Measurements from ENCODE around the gene ZIK1.

Gene ZIK1

DNA sequence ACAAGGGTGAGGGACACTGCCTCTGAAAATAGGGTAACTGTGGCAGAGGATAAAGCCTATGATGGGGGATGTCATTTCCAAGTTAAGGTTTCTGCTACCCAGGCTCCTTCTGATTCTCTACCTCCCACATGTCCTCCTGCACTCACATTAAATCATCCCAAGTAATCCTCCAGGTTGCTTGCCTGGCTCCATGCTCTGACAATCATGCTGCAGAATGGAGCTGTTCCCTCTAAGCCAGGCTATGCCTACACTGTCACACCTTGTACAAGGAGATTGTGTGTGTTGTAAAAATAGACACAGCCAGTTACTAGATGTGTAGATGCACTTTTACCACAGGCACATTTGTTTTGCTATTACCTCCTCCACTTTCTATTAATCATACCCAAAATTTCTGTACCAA is 13.2 kb upstream of the ZIK1 start:
- peaks cover 97% of the 10 kb centered on the region for H3K9me3 ChIP-seq (ENCODE audit: insufficient read depth, low read depth, low read length)
- H3K27ac ChIP-seq (ENCODE audit: low read length), result no peak overlapping the region
- peaks cover 47% of the 10 kb centered on the region for H3K36me3 ChIP-seq (ENCODE audit: insufficient read depth, low read depth, low read length)
- no peaks in the 10 kb centered on the region for H3K4me1 ChIP-seq (ENCODE audit: insufficient read depth, low read length)
- H3K4me3 ChIP-seq (ENCODE audit: low read length), result no peak overlapping the region
- H3K9ac ChIP-seq (ENCODE audit: low read depth, low read length), result no peak overlapping the region
- H3K27me3 ChIP-seq (ENCODE audit: insufficient read depth, low read length), result no peaks in the 10 kb centered on the region

DNA sequence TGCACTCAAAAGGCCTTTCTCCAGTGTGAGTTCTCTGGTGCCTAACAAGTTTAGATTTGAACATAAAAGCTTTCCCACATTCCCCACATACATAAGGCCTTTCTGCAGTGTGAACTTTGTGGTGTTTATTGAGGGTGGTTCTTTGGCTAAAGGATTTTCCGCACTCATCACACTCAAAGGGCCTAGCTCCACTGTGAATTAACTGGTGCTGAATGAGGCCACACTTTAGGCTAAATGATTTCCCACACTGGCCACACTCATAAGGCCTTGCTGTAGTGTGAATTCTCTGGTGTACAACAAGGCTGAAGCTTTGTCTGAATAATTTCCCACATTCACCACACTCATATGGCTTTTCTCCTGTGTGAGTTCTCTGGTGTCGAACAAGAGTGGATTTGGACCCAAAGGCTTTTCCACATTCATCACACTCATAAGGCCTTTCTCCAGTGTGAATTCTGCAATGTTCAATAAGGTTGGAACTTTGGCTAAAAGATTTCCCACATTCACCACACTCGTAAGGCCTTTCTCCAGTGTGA is 11.5 kb upstream of the ZIK1 start:
- Histone ChIP-seq H3K4me3 (ENCODE audit: low read length) (no peak overlapping the region; the same call in 1 of the 2 replicates), H3K9ac (ENCODE audit: low read depth, low read length) (no peak overlapping the region), H3K4me1 (ENCODE audit: insufficient read depth, low read length) (no peaks in the 10 kb centered on the region), H3K27ac (ENCODE audit: low read length) (no peak overlapping the region), H3K9me3 (ENCODE audit: insufficient read depth, low read depth, low read length) (peaks cover 97% of the 10 kb centered on the region), H3K27me3 (ENCODE audit: insufficient read depth, low read length) (no peaks in the 10 kb centered on the region), H3K36me3 (ENCODE audit: insufficient read depth, low read depth, low read length) (peaks cover 60% of the 10 kb centered on the region)

DNA sequence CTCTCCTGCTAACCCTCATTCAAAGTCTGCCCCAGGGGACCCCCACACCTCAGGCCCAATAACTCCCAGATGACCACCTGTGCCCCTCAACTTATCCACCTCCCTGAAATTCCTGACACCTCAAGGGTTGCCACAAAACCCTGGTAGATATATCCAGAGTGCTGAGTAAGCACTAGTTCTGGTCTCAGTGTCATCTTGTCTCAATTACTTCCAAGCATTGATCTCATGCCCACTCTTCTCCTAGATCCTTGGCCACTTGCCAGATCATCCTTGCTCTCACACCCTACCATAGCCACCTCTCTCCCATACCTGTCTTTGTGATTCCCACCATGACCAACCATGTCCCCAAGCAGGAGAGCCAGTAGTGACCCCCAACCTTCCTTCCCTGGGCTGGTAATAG is 7.3 kb upstream of the ZIK1 start:
- no peak overlapping the region for H3K9ac ChIP-seq (ENCODE audit: low read depth, low read length)
- H3K36me3 ChIP-seq (ENCODE audit: insufficient read depth, low read depth, low read length), result peaks cover 54% of the 10 kb centered on the region
- no peak overlapping the region for H3K27ac ChIP-seq (ENCODE audit: low read length)
- no peak overlapping the region for H3K4me3 ChIP-seq (ENCODE audit: low read length)
- no peaks in the 10 kb centered on the region for H3K27me3 ChIP-seq (ENCODE audit: insufficient read depth, low read length)
- 0 out of 2 replicates have a peak, but pooled peaks cover 6% of the 10 kb centered on the region for H3K4me1 ChIP-seq (ENCODE audit: insufficient read depth, low read length)
- peaks cover 78% of the 10 kb centered on the region for H3K9me3 ChIP-seq (ENCODE audit: insufficient read depth, low read depth, low read length)

DNA sequence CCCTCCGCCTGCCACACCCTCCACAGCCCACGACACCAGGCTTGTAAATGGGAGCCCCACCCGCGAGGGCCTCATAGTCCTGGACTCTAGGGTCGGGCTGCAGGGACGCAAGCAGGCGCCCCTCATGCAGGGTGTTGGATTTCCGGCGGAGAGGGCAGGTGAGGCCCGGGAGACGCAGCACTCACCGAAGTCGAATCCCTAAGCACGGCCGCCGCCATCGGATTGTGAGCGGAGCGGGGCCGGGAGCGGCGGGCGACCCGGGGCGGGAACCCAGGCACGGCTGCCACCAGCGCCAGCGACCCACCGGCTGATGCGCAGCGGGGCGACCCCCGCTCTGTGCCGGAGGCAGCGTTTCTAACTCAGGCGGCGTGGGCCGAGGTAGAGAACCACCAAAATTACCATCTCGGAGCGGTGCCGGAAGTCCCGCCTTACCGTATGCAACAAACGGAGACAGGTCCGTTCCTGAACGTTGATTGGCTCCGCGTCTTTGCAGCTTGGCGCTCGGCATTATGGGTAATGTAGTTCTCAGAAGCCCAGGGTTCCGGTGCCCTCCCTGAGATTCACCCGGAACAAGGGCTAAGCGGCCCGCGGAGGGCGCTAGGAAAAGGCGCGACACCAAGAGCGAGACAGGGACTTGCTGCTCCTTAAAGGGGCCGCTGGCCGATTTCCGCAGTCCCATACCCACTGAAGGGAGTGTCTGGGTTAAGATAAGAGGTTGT is 5.3 kb upstream of the ZIK1 start, which contains the start of gene ZNF416:
ZNF416 (minus strand) TSS at position 425 of the 719 bp plus-strand sequence; CDS start at position 218, 207 bp downstream.
- Histone ChIP-seq H3K4me1 (ENCODE audit: insufficient read depth, low read length) (0 out of 2 replicates have a peak, but pooled peaks cover 6% of the 10 kb centered on the region), H3K27me3 (ENCODE audit: insufficient read depth, low read length) (peaks cover 7% of the 10 kb centered on the region), H3K27ac (ENCODE audit: low read length) (peak within 1 kb of the TSS; percentile 69), H3K4me3 (ENCODE audit: low read length) (peak within 1 kb of the TSS; percentile 83), H3K9ac (ENCODE audit: low read depth, low read length) (peak within 1 kb of the TSS; percentile 82; the same call in 1 of the 2 replicates), H3K9me3 (ENCODE audit: insufficient read depth, low read depth, low read length) (peaks cover 75% of the 10 kb centered on the region), H3K36me3 (ENCODE audit: insufficient read depth, low read depth, low read length) (peaks cover 34% of the 10 kb centered on the region)

DNA sequence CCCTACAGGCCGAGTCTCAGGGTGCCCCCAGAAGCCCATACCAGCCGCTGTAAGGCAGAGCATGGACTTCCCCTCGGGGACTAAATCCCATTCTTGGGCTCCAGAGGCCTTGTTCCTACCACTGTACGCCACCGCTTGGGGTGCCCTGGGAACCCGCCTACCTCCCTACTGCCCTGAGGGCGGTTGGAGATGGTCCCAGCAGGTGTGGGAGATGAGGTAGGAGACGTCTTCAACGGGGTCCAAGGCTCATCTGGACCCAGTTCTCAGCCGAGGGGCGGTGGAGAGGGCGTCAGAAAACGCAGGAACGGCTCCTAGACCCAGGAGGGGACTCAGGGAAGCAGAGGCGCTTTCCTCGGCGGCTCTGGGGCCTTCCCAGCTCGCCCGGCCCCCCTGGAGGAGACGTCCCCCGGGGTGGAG is 833 bp upstream of the ZIK1 start:
- Histone ChIP-seq H3K9ac (ENCODE audit: low read depth, low read length) (no peak overlapping the region), H3K9me3 (ENCODE audit: insufficient read depth, low read depth, low read length) (peaks cover 65% of the 10 kb centered on the region), H3K36me3 (ENCODE audit: insufficient read depth, low read depth, low read length) (peaks cover 25% of the 10 kb centered on the region), H3K27me3 (ENCODE audit: insufficient read depth, low read length) (peaks cover 7% of the 10 kb centered on the region), H3K4me3 (ENCODE audit: low read length) (peak overlapping the region; percentile 97; the same call in 1 of the 2 replicates), H3K27ac (ENCODE audit: low read length) (no peak overlapping the region), H3K4me1 (ENCODE audit: insufficient read depth, low read length) (no peaks in the 10 kb centered on the region)

DNA sequence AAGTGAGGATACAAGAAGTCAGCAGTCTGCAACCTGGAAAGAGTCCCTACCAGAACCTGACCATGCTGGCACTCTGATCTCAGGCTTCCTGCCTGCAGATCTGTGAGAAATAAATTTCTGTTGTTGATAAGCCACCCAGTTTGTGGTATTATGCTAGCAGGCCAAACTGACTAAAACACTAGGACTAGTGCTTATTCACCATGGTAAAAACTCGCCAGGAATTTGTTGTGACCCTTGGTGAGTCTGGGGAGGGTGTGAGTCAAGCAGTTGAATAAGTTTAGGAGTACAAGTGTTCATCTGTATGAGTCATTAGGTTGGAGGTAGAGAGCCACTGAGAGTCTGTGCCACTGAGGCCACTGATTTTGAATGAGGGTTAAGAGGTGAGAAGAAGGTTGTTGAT is 3.6 kb downstream of the ZIK1 start:
- Histone ChIP-seq H3K9me3 (ENCODE audit: insufficient read depth, low read depth, low read length) (peaks cover 88% of the 10 kb centered on the region), H3K4me3 (ENCODE audit: low read length) (no peak overlapping the region), H3K27me3 (ENCODE audit: insufficient read depth, low read length) (peaks cover 7% of the 10 kb centered on the region), H3K36me3 (ENCODE audit: insufficient read depth, low read depth, low read length) (peaks cover 68% of the 10 kb centered on the region), H3K9ac (ENCODE audit: low read depth, low read length) (no peak overlapping the region), H3K4me1 (ENCODE audit: insufficient read depth, low read length) (no peaks in the 10 kb centered on the region), H3K27ac (ENCODE audit: low read length) (no peak overlapping the region)

DNA sequence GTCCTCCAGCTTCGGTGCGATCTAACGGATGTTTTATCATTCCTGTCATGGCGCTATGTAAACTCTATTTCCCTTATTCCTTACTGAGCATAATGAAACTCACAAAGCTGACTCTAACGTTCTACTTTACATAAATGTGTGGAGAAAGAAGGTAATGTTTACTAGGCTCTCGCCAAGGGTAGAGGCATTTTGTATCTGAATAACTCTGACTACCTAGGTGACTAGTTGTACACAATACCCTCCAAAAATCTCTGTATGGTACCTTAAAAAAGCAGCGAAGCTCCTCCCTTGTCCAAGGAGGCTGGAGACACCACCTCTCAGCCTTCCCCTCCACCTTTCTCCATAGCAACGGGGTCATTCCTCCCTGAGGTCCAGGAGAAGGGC is 15.4 kb downstream of the ZIK1 start:
- no peak overlapping the region for H3K9ac ChIP-seq (ENCODE audit: low read depth, low read length)

DNA sequence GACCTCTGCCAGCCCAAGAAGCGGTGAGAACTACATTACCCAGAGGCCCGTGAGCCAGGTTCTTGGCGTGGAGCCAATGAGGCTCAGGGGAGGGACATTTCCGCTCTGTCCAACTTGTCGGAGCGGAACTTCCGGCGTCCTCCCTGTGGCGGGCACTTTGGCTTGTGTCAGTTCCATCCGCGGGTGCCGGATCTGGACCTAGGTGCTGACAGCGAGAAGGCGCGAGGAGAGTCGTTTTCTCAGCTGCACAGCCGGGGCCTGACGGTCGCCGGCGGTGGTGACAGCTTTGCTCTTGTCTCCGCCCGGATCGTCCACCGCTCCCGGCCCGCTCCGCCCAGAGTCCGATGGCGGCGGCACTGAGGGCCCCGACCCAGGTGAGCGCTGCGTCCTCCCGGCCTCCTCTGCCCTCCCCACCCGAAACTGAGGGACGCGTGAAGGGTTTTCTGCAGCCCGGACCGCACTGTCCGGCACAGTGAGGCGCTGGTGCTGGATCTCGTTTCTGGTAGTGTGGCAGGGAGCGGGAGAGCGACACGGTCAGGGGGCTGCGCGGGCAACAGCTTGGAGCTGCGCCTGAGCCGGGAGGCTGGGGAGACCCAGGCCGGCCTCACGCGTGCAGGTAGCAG is 15.9 kb downstream of the ZIK1 start, which contains the start of gene ZNF530:
ZNF530 (plus strand) TSS at position 125 of the 623 bp plus-strand sequence. CDS start 4,461 bp downstream, outside the sequence.
- no peaks in the 10 kb centered on the region for H3K27me3 ChIP-seq (ENCODE audit: insufficient read depth, low read length)
- no peak within 1 kb of the TSS for H3K27ac ChIP-seq (ENCODE audit: low read length)
- H3K4me3 ChIP-seq (ENCODE audit: low read length), result peak within 1 kb of the TSS; percentile 82
- H3K9ac ChIP-seq (ENCODE audit: low read depth, low read length), result peak within 1 kb of the TSS; percentile 56; the same call in 1 of the 2 replicates
- H3K36me3 ChIP-seq (ENCODE audit: insufficient read depth, low read depth, low read length), result peaks cover 6% of the 10 kb centered on the region; the same call in 1 of the 2 replicates
- no peaks in the 10 kb centered on the region for H3K4me1 ChIP-seq (ENCODE audit: insufficient read depth, low read length)
- peaks cover 23% of the 10 kb centered on the region; the same call in 1 of the 2 replicates for H3K9me3 ChIP-seq (ENCODE audit: insufficient read depth, low read depth, low read length)

More for the DNA sequence above, 15.4 kb downstream of the ZIK1 start:
- no peak overlapping the region for H3K27ac ChIP-seq (ENCODE audit: low read length)
- peaks cover 3% of the 10 kb centered on the region; the same call in 1 of the 2 replicates for H3K36me3 ChIP-seq (ENCODE audit: insufficient read depth, low read depth, low read length)
- peak overlapping the region; percentile 82 for H3K4me3 ChIP-seq (ENCODE audit: low read length)
- H3K27me3 ChIP-seq (ENCODE audit: insufficient read depth, low read length), result no peaks in the 10 kb centered on the region
- peaks cover 23% of the 10 kb centered on the region; the same call in 1 of the 2 replicates for H3K9me3 ChIP-seq (ENCODE audit: insufficient read depth, low read depth, low read length)
- H3K4me1 ChIP-seq (ENCODE audit: insufficient read depth, low read length), result no peaks in the 10 kb centered on the region

DNA sequence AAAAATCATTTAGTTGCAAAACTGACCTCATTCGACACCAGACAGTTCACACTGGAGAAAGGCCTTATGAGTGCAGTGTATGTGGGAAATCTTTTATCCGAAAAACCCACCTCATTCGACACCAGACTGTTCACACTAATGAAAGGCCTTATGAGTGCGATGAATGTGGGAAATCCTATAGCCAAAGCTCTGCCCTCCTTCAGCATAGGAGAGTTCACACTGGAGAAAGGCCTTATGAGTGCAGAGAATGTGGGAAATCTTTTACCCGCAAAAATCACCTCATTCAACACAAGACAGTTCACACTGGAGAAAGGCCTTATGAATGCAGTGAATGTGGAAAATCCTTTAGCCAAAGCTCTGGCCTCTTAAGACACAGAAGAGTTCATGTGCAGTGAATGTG is 23.0 kb downstream of the ZIK1 start:
- peaks cover 37% of the 10 kb centered on the region for H3K36me3 ChIP-seq (ENCODE audit: insufficient read depth, low read depth, low read length)

DNA sequence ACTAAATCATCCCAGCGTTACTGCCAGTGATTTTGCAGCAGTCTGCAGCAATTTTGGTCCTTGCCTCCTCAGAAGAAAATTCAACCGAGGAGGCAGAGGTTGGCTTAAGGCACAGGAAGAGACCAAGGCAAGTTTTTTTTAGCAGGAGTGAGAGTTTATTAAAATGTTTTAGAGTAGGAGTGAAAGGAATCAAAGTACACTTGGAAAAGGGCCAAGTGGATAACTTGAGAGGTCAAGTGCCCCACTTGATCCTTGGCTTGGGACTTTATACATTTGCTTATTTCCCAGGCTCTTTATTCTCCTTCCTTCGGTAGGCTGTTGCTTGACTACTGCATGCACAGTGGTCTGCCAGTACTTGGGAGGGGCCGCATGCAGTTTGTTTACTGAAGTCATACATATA is 27.2 kb downstream of the ZIK1 start:
- H3K27me3 ChIP-seq (ENCODE audit: insufficient read depth, low read length), result no peaks in the 10 kb centered on the region
- peaks cover 29% of the 10 kb centered on the region for H3K36me3 ChIP-seq (ENCODE audit: insufficient read depth, low read depth, low read length)
- no peak overlapping the region for H3K27ac ChIP-seq (ENCODE audit: low read length)
- H3K4me1 ChIP-seq (ENCODE audit: insufficient read depth, low read length), result no peaks in the 10 kb centered on the region
- H3K9me3 ChIP-seq (ENCODE audit: insufficient read depth, low read depth, low read length), result peaks cover 42% of the 10 kb centered on the region
- H3K4me3 ChIP-seq (ENCODE audit: low read length), result no peak overlapping the region
- H3K9ac ChIP-seq (ENCODE audit: low read depth, low read length), result no peak overlapping the region

More for the DNA sequence above, 23.0 kb downstream of the ZIK1 start:
- Histone ChIP-seq H3K9me3 (ENCODE audit: insufficient read depth, low read depth, low read length) (peaks cover 30% of the 10 kb centered on the region), H3K4me3 (ENCODE audit: low read length) (no peak overlapping the region), H3K27me3 (ENCODE audit: insufficient read depth, low read length) (no peaks in the 10 kb centered on the region), H3K4me1 (ENCODE audit: insufficient read depth, low read length) (no peaks in the 10 kb centered on the region), H3K9ac (ENCODE audit: low read depth, low read length) (no peak overlapping the region), H3K27ac (ENCODE audit: low read length) (no peak overlapping the region)

DNA sequence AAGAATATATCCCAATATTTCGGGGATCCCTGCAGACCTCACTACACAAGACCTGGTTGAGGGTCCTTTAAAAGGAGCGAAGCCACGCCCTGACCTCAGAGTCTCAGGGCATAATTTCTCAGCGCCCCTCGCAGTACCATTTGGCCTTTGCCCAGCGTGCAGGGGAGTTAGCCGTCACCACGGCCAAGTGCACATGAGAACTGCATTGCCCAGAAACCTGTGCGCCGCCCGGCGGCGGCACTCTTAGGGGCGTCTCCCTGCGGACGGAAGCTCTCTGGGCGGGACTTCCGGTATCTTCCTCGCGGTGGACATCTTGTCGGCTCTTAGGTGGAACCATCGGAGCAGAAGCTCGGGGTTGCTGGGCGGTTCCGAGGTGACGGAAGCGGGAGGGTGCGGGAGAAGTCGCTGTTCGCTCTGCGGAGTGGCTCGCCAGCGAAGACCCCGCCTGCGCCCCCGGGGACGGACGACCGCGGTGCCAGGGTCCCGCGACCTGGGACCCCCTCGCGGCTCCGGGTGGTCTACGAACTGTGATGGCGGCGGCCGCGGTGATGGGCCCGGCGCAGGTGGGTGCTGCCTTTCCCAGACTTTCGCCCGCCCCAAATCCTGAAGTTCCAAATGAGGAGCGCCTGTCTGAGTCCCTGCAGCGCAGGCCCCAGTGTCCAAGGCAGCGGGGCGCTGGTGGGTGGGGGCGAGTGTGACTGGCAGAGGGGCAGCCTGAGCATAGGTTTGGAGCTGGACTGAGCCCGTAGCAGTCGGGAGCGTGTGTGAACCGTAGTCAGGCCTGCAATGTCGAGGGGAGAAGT is 30.2 kb downstream of the ZIK1 start, which contains the start of gene ZNF134:
ZNF134 (plus strand) TSS at position 302 of the 803 bp plus-strand sequence. CDS start 5,227 bp downstream, outside the sequence.
- peaks cover 56% of the 10 kb centered on the region for H3K9me3 ChIP-seq (ENCODE audit: insufficient read depth, low read depth, low read length)
- H3K4me1 ChIP-seq (ENCODE audit: insufficient read depth, low read length), result no peaks in the 10 kb centered on the region
- peak within 1 kb of the TSS; percentile 93 for H3K4me3 ChIP-seq (ENCODE audit: low read length)
- H3K27me3 ChIP-seq (ENCODE audit: insufficient read depth, low read length), result no peaks in the 10 kb centered on the region
- peak within 1 kb of the TSS; percentile 94; the same call in 1 of the 2 replicates for H3K9ac ChIP-seq (ENCODE audit: low read depth, low read length)
- peaks cover 41% of the 10 kb centered on the region for H3K36me3 ChIP-seq (ENCODE audit: insufficient read depth, low read depth, low read length)
- H3K27ac ChIP-seq (ENCODE audit: low read length), result peak within 1 kb of the TSS; percentile 32
